NOMO-1 treated with dmso at 0.1 percent for 144 hours (cell line): ENCODE results near the gene BFSP2.

ENCODE experiments used
- DNase-seq: peaks from one replicate; lab custom pipeline; 2025; ENCODE audit not compliant: unreplicated experiment; lab: John Stamatoyannopoulos, UW

The BFSP2 gene

GRCh38 chr3:133400006-133400515 lies at the start of gene BFSP2:
TSS of gene BFSP2 (plus strand) at chr3:133400056. CDS start at chr3:133400084, 28 bp downstream.
- no peak for DNase-seq

GRCh38 chr3:133354721-133355120 lies 45.1 kb upstream of the BFSP2 start:
- no peak for DNase-seq

- DNase-seq, result no peak
These were observed 39.4 kb upstream of the BFSP2 start for GRCh38 chr3:133360476-133360875.

- DNase-seq, result no peak
These were observed 38.8 kb upstream of the BFSP2 start for GRCh38 chr3:133361011-133361410.

- no peak for DNase-seq
These were observed 38.4 kb upstream of the BFSP2 start for GRCh38 chr3:133361435-133361834.

GRCh38 chr3:133362539-133362938 lies 37.3 kb upstream of the BFSP2 start:
- no peak for DNase-seq

GRCh38 chr3:133364704-133365103 lies 35.2 kb upstream of the BFSP2 start:
- DNase-seq, result no peak

- DNase-seq, result no peak
These were observed 32.9 kb upstream of the BFSP2 start for GRCh38 chr3:133366921-133367320.

- no peak for DNase-seq
These were observed 32.5 kb upstream of the BFSP2 start for GRCh38 chr3:133367403-133367802.

- DNase-seq, result no peak
These were observed 31.9 kb upstream of the BFSP2 start for GRCh38 chr3:133367956-133368355.

GRCh38 chr3:133368371-133369067 lies 31.3 kb upstream of the BFSP2 start:
- no peak for DNase-seq

GRCh38 chr3:133369068-133369440 lies 30.8 kb upstream of the BFSP2 start:
- DNase-seq, result no peak

- DNase-seq, result no peak
These were observed 28.7 kb upstream of the BFSP2 start for GRCh38 chr3:133371181-133371580.

GRCh38 chr3:133371676-133372075 lies 28.2 kb upstream of the BFSP2 start:
- DNase-seq, result no peak

- DNase-seq, result no peak
These were observed 25.0 kb upstream of the BFSP2 start for GRCh38 chr3:133374708-133375402.

- DNase-seq, result no peak
These were observed 24.5 kb upstream of the BFSP2 start for GRCh38 chr3:133375403-133375745.

GRCh38 chr3:133376810-133377209 lies 23.0 kb upstream of the BFSP2 start:
- no peak for DNase-seq

- peak; percentile 11 for DNase-seq
These were observed 22.5 kb upstream of the BFSP2 start for GRCh38 chr3:133377396-133377795.

- no peak for DNase-seq
These were observed 19.9 kb upstream of the BFSP2 start for GRCh38 chr3:133379926-133380325.

- no peak for DNase-seq
These were observed 19.2 kb upstream of the BFSP2 start for GRCh38 chr3:133380481-133381225.

GRCh38 chr3:133381346-133382109 lies 18.3 kb upstream of the BFSP2 start:
- no peak for DNase-seq
